Measurements from ENCODE around the gene ZNG1B.
"Not testable (repeated sequence)": the region's sequence is repeated elsewhere in the genome, so short reads cannot be mapped to it uniquely, and the experiment has no call there.

The ZNG1B gene

GRCh38 chr2:113437508-113438465, at the start of gene ZNG1B:
ZNG1B (plus strand) TSS chr2:113437691; CDS start chr2:113437869, 178 bp downstream.
- DNase-seq: not testable (repeated sequence)

- DNase-seq: no peak
Measured at GRCh38 chr2:113390124-113390849, 47.2 kb upstream of the ZNG1B start.

- DNase-seq: no peak
Measured at GRCh38 chr2:113391073-113391472, 46.4 kb upstream of the ZNG1B start.

GRCh38 chr2:113406114-113406513, 31.4 kb upstream of the ZNG1B start:
- no peak for DNase-seq

- DNase-seq: no peak
Measured at GRCh38 chr2:113407446-113408099, 29.9 kb upstream of the ZNG1B start.

GRCh38 chr2:113411725-113412352, 25.7 kb upstream of the ZNG1B start:
- DNase-seq: not testable (repeated sequence)

GRCh38 chr2:113412774-113413173, 24.7 kb upstream of the ZNG1B start:
- DNase-seq: not testable (repeated sequence)

GRCh38 chr2:113431773-113432172, 5.7 kb upstream of the ZNG1B start:
- not testable (repeated sequence) for DNase-seq

DNA sequence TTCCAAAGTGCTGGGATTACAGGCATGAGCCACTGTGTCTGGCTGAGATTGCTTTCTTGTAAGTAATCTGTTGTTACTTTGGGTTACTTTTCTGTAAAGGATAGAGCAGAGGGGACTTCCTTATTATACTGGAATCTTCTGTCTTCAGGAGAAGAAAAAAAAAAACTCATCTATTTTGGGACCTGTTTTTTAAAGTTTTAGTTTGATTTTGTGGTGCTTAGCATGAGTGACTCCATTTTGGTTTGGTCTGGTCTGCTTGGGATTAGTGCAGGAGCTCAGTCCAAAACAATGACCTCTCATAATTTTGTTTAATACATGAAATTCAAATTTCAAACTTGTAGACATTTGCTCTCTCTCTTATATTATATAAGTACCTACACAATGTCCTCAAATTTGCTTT, 4.0 kb upstream of the ZNG1B start:
- not testable (repeated sequence) for DNase-seq

GRCh38 chr2:113465770-113466169, 28.3 kb downstream of the ZNG1B start:
- DNase-seq: not testable (repeated sequence)

DNA sequence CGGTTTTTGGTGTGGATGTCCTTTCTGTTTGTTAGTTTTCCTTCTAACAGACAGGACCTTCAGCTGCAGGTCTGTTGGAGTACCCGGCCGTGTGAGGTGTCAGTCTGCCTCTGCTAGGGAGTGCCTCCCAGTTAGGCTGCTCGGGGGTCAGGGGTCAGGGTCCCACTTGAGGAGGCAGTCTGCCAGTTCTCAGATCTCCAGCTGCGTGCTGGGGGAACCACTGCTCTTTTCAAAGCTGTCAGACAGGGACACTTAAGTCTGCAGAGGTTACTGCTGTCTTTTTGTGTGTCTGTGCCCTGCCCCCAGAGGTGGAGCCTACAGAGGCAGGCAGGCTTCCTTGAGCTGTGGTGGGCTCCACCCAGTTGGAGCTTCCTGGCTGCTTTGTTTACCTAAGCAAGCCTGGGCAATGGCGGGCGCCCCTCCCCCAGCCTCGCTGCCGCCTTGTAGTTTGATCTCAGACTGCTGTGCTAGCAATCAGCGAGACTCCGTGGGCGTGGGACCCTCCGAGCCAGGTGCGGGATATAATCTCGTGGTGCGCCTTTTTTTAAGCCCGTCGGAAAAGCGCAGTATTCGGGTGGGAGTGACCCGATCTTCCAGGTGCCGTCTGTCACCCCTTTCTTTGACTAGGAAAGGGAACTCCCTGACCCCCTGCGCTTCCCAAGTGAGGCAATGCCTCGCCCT, 39.3 kb downstream of the ZNG1B start:
- DNase-seq: not testable (repeated sequence)

DNA sequence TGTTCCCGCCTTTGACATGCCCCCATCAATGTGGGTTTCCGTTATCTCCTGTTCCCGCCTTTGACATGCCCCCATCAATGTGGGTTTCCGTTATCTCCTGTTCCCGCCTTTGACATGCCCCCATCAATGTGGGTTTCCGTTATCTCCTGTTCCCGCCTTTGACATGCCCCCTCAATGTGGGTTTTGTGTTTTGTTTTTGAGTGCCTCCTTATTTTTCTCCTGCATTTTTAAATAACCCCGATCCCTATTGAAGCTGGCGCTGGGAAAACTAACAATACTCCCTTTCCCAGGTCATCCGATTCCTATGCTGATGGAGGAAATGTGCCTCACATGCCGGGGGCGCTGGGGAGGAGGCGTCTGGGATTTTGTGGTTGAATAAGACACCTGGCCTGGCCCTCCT, 59.0 kb downstream of the ZNG1B start:
- DNase-seq: not testable (repeated sequence)

DNA sequence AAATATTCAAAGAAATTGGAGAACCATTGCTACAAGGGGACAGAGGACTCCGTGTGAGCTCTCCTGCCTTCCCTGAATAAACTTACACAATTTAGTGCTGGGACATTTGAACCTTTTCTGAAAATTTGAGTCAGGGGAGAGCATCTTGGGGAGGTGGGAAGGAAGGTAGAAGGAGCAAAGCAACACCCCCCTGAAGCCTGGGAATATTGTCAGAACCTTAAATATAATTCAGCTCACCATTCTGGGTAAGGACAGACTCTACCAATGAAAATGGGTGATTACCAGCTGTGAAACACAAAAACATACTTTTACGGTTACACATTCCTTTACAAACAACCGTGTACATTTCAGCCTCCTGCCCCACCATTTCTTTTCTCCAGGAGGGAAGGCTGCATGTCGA, 60.9 kb downstream of the ZNG1B start, which contains the start of gene FOXD4L1:
FOXD4L1 (plus strand) TSS at position 301 of the 400 bp plus-strand sequence. CDS start 592 bp downstream, outside the sequence.
- not testable (repeated sequence) for DNase-seq

GRCh38 chr2:113499019-113499885, 61.8 kb downstream of the ZNG1B start:
- not testable (repeated sequence) for DNase-seq

DNA sequence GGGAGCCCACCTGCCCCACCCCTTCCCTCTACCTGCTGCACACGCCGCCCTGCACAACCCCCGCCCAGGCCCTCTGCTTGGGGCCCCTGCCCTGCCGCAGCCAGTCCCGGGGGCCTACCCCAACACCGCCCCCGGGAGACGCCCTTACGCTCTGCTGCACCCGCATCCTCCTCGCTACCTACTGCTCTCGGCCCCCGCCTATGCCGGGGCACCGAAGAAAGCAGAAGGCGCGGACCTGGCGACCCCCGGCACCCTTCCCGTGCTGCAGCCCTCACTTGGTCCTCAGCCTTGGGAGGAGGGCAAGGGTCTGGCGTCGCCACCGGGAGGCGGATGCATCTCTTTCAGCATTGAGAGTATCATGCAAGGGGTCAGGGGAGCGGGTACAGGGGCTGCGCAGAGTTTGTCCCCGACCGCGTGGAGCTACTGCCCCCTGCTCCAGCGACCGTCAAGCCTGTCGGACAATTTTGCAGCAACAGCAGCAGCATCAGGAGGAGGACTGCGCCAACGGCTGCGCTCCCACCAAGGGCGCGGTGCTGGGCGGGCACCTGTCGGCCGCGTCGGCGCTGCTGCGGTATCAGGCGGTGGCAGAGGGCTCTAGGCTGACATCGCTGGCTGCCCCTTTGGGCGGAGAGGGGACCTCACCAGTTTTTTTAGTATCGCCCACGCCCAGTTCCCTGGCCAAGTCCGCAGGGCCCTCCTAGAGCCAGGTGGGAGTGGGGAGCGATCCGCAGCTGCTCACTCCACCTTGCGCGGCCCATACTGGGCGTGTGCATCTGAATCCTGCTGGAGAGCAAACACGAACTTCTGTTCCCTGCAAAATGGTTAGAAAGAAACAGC, 62.6 kb downstream of the ZNG1B start:
- DNase-seq: not testable (repeated sequence)

GRCh38 chr2:113500723-113501038, 63.2 kb downstream of the ZNG1B start:
- DNase-seq: not testable (repeated sequence)

DNA sequence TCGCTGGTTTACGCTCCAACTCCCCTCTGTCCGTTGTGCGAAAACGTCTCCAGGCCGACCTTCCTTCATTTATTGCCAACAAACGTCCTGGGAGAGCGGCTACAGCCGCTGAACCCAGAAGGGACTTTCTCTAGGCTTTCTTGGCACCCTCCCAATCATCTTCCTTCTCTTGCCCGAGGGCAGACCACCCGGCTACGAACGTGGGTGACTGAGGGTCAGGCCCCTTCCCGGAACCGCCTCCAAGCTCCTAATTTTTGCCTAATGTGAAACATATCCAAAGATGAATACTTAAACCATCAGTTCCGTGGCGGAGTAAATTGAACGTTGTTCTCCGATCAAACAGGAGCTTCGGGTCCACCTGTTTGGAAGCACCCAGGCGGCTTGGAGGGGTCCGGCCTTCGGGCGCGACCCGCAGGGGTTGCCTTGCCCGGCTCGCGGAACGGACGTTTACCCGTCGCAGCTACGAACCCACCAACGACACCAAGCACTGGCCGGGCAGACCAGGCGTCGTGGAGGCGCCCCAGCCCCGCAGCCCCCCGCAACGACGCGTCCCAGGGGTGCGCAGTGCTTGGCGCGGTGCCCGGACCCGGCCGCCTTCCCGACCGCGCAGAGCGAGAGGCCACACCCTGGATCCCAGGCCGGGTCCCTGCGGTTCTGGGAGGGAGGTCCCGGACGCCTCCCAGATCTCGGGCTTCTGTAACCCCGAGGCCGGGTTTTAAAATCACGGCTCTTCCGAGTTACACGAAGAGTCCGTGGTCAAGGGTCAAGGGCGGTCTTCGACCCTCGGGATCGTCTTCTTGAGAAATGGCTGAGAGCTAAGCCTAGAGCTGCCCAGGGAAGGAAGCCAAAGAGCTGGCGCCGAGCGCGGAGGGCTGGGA, 65.0 kb downstream of the ZNG1B start:
- not testable (repeated sequence) for DNase-seq

GRCh38 chr2:113503094-113504042, 65.9 kb downstream of the ZNG1B start:
- not testable (repeated sequence) for DNase-seq
